IMR-90 (cell line): ENCODE data around the gene TEPSIN. TPM values are rescaled to one million over a fixed set of nuclear protein-coding genes. Genes with fewer than 3 reads are reported as not detected.

Experiments used
- ATAC-seq: fragments of 200-7000 bp; cut with Tn5 transposase; 2 replicates; pipeline ENCODE4 v1.9.1; 2020; ENCODE audit warnings: low read depth, mild to moderate bottlenecking, moderate library complexity
- BruUV-seq: library from RNA; stranded (reverse); fragments of 400-500 nt; replicated peaks from 2 replicates; lab custom pipeline; 2021; lab: Mats Ljungman, UMichigan
- CTCF ChIA-PET: fragments of 300-600 bp; formaldehyde crosslinking; extraction: SDS; loops from one replicate; lab custom pipeline; 2021; ENCODE audit warnings: antibody characterized with exemption; lab: Yijun Ruan, JAX
- POLR2A ChIA-PET: fragments of 300-600 bp; sonication (Branson Sonifier 250); formaldehyde crosslinking; loops from one replicate; lab custom pipeline; 2022; ENCODE audit warnings: antibody characterized with exemption; ENCODE audit not compliant: unreplicated experiment; lab: Charles Lee
- DNase-seq: peaks from one replicate; pipeline ENCODE4 v3.0.0; 2013
- H2AFZ ChIP-seq: replicated peaks from 2 replicates; pipeline ENCODE3; 2013; ENCODE audit warnings: low read length, mild to moderate bottlenecking; ENCODE audit not compliant: poor library complexity
- H2AK5ac ChIP-seq: 2 replicates; pipeline ENCODE4 v1.6.1; 2013; ENCODE audit warnings: low read depth, low read length, inconsistent platforms
- H2AK9ac ChIP-seq: replicated peaks from 2 replicates; pipeline ENCODE3; 2013; ENCODE audit warnings: mild to moderate bottlenecking, low read depth, low read length, moderate library complexity; ENCODE audit not compliant: poor library complexity
- H2BK120ac ChIP-seq: 2 replicates; pipeline ENCODE4 v1.6.1; 2013; ENCODE audit warnings: low read depth, low read length, inconsistent platforms
- H2BK15ac ChIP-seq: 3 replicates; pipeline ENCODE4 v1.6.1; 2013; ENCODE audit warnings: low read depth, low read length, inconsistent platforms
- H2BK20ac ChIP-seq: 2 replicates; pipeline ENCODE4 v1.6.1; 2013; ENCODE audit warnings: low read depth, mild to moderate bottlenecking, inconsistent platforms, low read length, moderate library complexity
- H2BK5ac ChIP-seq: 2 replicates; pipeline ENCODE4 v1.6.1; 2013; ENCODE audit warnings: mild to moderate bottlenecking, low read depth, low read length, inconsistent platforms; ENCODE audit not compliant: poor library complexity, severe bottlenecking
- H3K14ac ChIP-seq: replicated peaks from 2 replicates; pipeline ENCODE4 v1.6.1; 2013; ENCODE audit warnings: low read depth, low read length, inconsistent platforms
- H3K18ac ChIP-seq: 2 replicates; pipeline ENCODE4 v1.6.1; 2013; ENCODE audit warnings: low read depth, low read length, control low read depth
- H3K23ac ChIP-seq: 2 replicates; pipeline ENCODE4 v1.6.1; 2013; ENCODE audit warnings: low read depth, low read length, inconsistent platforms
- H3K27ac ChIP-seq: 2 replicates; pipeline ENCODE4 v1.5.1; 2013; ENCODE audit warnings: mild to moderate bottlenecking, control low read depth, low read length; ENCODE audit not compliant: insufficient read depth
- H3K27me3 ChIP-seq: 2 replicates; pipeline ENCODE4 v1.6.1; 2013; ENCODE audit warnings: low read length; ENCODE audit not compliant: control insufficient read depth, insufficient read depth
- H3K36me3 ChIP-seq: 2 replicates; pipeline ENCODE4 v1.6.1; 2013; ENCODE audit warnings: low read length, mixed read lengths; ENCODE audit not compliant: control insufficient read depth, insufficient read depth
- H3K4ac ChIP-seq: 2 replicates; pipeline ENCODE4 v1.6.1; 2013; ENCODE audit warnings: low read depth, low read length, inconsistent platforms
- H3K4me1 ChIP-seq: 2 replicates; pipeline ENCODE4 v1.6.1; 2013; ENCODE audit warnings: low read length, mixed read lengths; ENCODE audit not compliant: control insufficient read depth, insufficient read depth
- H3K4me2 ChIP-seq: 2 replicates; pipeline ENCODE4 v1.6.1; 2013; ENCODE audit warnings: low read depth, mild to moderate bottlenecking, control low read depth, low read length, moderate library complexity
- H3K4me3 ChIP-seq: 2 replicates; pipeline ENCODE4 v1.5.1; 2013; ENCODE audit warnings: low read depth, mild to moderate bottlenecking, control low read depth, low read length, moderate library complexity; ENCODE audit not compliant: insufficient read depth
- H3K56ac ChIP-seq: 2 replicates; pipeline ENCODE4 v1.6.1; 2013; ENCODE audit warnings: low read length, inconsistent platforms; ENCODE audit not compliant: insufficient read depth; ENCODE audit errors: extremely low read depth
- H3K79me1 ChIP-seq, 2 experiments: 2 replicates each; pipeline ENCODE4 v1.6.1; 2013; ENCODE audit warnings: low read length in 2 of 2, inconsistent platforms in 1 of 2, low read depth in 1 of 2
- H3K9ac ChIP-seq: 2 replicates; pipeline ENCODE4 v1.6.1; 2013; ENCODE audit warnings: low read depth, low read length, control low read depth
- H3K9me1 ChIP-seq: 2 replicates; pipeline ENCODE4 v1.6.1; 2013; ENCODE audit warnings: low read length, inconsistent platforms; ENCODE audit not compliant: insufficient read depth
- H3K9me3 ChIP-seq: 2 replicates; pipeline ENCODE4 v1.6.1; 2013; ENCODE audit warnings: low read length; ENCODE audit not compliant: control insufficient read depth, insufficient read depth
- H4K20me1 ChIP-seq: 2 replicates; pipeline ENCODE4 v1.6.1; 2013; ENCODE audit warnings: low read length, inconsistent platforms; ENCODE audit not compliant: insufficient read depth
- H4K5ac ChIP-seq: 2 replicates; pipeline ENCODE4 v1.6.1; 2013; ENCODE audit warnings: mild to moderate bottlenecking, low read depth, low read length, control low read depth
- H4K8ac ChIP-seq, 2 experiments: 2 replicates each; pipeline ENCODE4 v1.6.1; 2013; ENCODE audit warnings: low read depth in 2 of 2, low read length in 2 of 2, control low read depth in 1 of 2, inconsistent platforms in 1 of 2
- H4K91ac ChIP-seq: 2 replicates; pipeline ENCODE4 v1.6.1; 2013; ENCODE audit warnings: low read depth, low read length, inconsistent platforms; ENCODE audit not compliant: insufficient read depth
- BHLHE40 ChIP-seq: fragments of 150-350 bp; IDR thresholded peaks from 2 replicates; pipeline ENCODE4 v1.6.1; 2016; ENCODE audit warnings: mild to moderate bottlenecking, low read depth, low read length
- CEBPB ChIP-seq: IDR thresholded peaks from 2 replicates; pipeline ENCODE4 v1.6.1; 2012; ENCODE audit warnings: low read depth, low read length, improper control_type of control experiment
- CHD1 ChIP-seq: IDR thresholded peaks from 2 replicates; pipeline ENCODE4 v1.6.1; 2012; ENCODE audit warnings: low read depth, low read length, improper control_type of control experiment
- ELK1 ChIP-seq: fragments of 150-350 bp; IDR thresholded peaks from 2 replicates; pipeline ENCODE4 v1.6.1; 2016; ENCODE audit warnings: low read depth, mild to moderate bottlenecking, low read length, moderate library complexity, borderline replicate concordance
- FOS ChIP-seq: fragments of 150-350 bp; IDR thresholded peaks from 2 replicates; pipeline ENCODE4 v1.6.1; 2016; ENCODE audit warnings: low read depth, low read length
- MAFK ChIP-seq: IDR thresholded peaks from 2 replicates; pipeline ENCODE4 v1.6.1; 2012; ENCODE audit warnings: low read depth, low read length, improper control_type of control experiment
- MAZ ChIP-seq: IDR thresholded peaks from 2 replicates; pipeline ENCODE4 v1.6.1; 2012; ENCODE audit warnings: low read depth, mild to moderate bottlenecking, low read length, improper control_type of control experiment, moderate library complexity, borderline replicate concordance
- MXI1 ChIP-seq: IDR thresholded peaks from 2 replicates; pipeline ENCODE4 v1.6.1; 2012; ENCODE audit warnings: low read depth, mild to moderate bottlenecking, low read length, moderate library complexity, borderline replicate concordance
- NFE2L2 ChIP-seq: fragments of 150-350 bp; IDR thresholded peaks from 2 replicates; pipeline ENCODE4 v1.6.1; 2016; ENCODE audit warnings: low read depth, mild to moderate bottlenecking, low read length
- POLR2A ChIP-seq: IDR thresholded peaks from 2 replicates; pipeline ENCODE4 v1.6.1; 2012; ENCODE audit warnings: mild to moderate bottlenecking, low read depth, low read length
- RAD21 ChIP-seq: IDR thresholded peaks from 2 replicates; pipeline ENCODE4 v1.6.1; 2012; ENCODE audit warnings: low read length, improper control_type of control experiment
- RCOR1 ChIP-seq: IDR thresholded peaks from 2 replicates; pipeline ENCODE4 v1.6.1; 2012; ENCODE audit warnings: mild to moderate bottlenecking, low read length, improper control_type of control experiment; ENCODE audit not compliant: insufficient replicate concordance
- RFX5 ChIP-seq: IDR thresholded peaks from 2 replicates; pipeline ENCODE4 v1.8.0; 2012; ENCODE audit warnings: low read depth, mild to moderate bottlenecking, low read length, moderate library complexity
- SMC3 ChIP-seq: fragments of 150-350 bp; IDR thresholded peaks from 2 replicates; pipeline ENCODE4 v1.6.1; 2016; ENCODE audit warnings: low read depth, mild to moderate bottlenecking, antibody characterized with exemption, low read length, moderate library complexity
- WGBS, 2 experiments: methylation state at CpG; one replicate each; pipeline versions ENCODE4 v1.1.5 to v1.1.7; 2013; ENCODE audit warnings: missing lambda C conversion rate in 2 of 2; ENCODE audit not compliant: insufficient read length in 1 of 2; ENCODE audit errors: extremely low coverage in 2 of 2; 5-methylcytosine and 5-hydroxymethylcytosine counted together
- dilution Hi-C: fragments of 300-500 bp; cut with HindIII; formaldehyde crosslinking; loops from one replicate; pipeline ENCODE4 v1.14.3; 2018; ENCODE audit warnings: low sequenced_read_pairs; ENCODE audit not compliant: unreplicated experiment
- in situ Hi-C: fragments of 300-500 bp; cut with MboI; formaldehyde crosslinking; loops from 3 replicates; pipeline ENCODE4 v1.14.3; 2019; ENCODE audit warnings: low sequenced_read_pairs, inconsistent platforms, mixed read lengths
- intact Hi-C: fragments of 100-400 bp; cut with micrococcal nuclease; formaldehyde crosslinking; loops from 2 replicates; pipeline ENCODE4 v1.10.0; 2022
- polyA plus RNA-seq, 3 experiments: library from polyadenylated mRNA; depleted of rRNA; stranded (reverse); fragments of >200 nt; gene quantifications; 2 replicates each; pipeline ENCODE4 v1.2.3, GENCODE V29; 2012; ENCODE audit warnings: low replicate concordance in 1 of 3
- total RNA-seq: library from RNA; depleted of rRNA; stranded (reverse); fragments of >200 nt; gene quantifications from 2 replicates; pipeline ENCODE4 v1.2.3, GENCODE V29; 2012
- TF ChIP-seq, protein P1 (sequence below): fragments of 150-350 bp; IDR thresholded peaks from 2 replicates; pipeline ENCODE4 v1.6.1; 2017; ENCODE audit warnings: mild to moderate bottlenecking, antibody characterized with exemption, low read length, low read depth
- TF ChIP-seq, protein P2 (sequence below): conservative IDR thresholded peaks from 2 replicates; pipeline ENCODE4 v1.5.1; 2012; ENCODE audit warnings: mild to moderate bottlenecking, low read depth, low read length, improper control_type of control experiment

TEPSIN gene
- total and polyA plus RNA-seq, 2 of the 4 experiments (the other 2 are of a cell fraction) = 3.2 to 28.1 TPM

- Histone ChIP-seq H2BK5ac (no peak overlapping the region), H3K18ac (no peak overlapping the region), H4K91ac (no peak overlapping the region), H3K9me3 (no peaks in the 10 kb centered on the region), H3K9me1 (no peaks in the 10 kb centered on the region), H3K4ac (no peak overlapping the region), H3K4me2 (no peak overlapping the region), H3K4me3 (no peak overlapping the region), H3K79me1 (peaks cover 0 to 6% of the 10 kb centered on the region in 2 experiments; a peak in 1 of 4 replicates), H3K14ac (no peak overlapping the region), H2BK20ac (no peak overlapping the region), H2AFZ (no peak overlapping the region), H3K23ac (no peak overlapping the region), H3K27me3 (no peaks in the 10 kb centered on the region), H3K4me1 (no peaks in the 10 kb centered on the region), H4K20me1 (no peaks in the 10 kb centered on the region; the same call in 1 of the 2 replicates), H3K56ac (no peak overlapping the region), H4K8ac (no peak overlapping the region), H3K27ac (no peak overlapping the region), H2BK15ac (no peak overlapping the region), H2AK5ac (no peak overlapping the region), H3K9ac (no peak overlapping the region), H2BK120ac (no peak overlapping the region), H2AK9ac (no peak overlapping the region), H3K36me3 (no peaks in the 10 kb centered on the region), H4K5ac (no peak overlapping the region)
- in situ Hi-C loops = no loop called here
- CTCF ChIA-PET = no interaction called here
- intact Hi-C loops = no loop called here
- DNase-seq = no peak
- no CpG with 5 or more reads among the region's 8 CpGs for WGBS, 2 experiments
- BruUV-seq = no TSS peak
- no peak for ATAC-seq
- dilution Hi-C loops = no loop called here
- TF ChIP-seq MAZ (no peak), RAD21 (no peak), SMC3 (no peak), MAFK (no peak), RCOR1 (no peak), ELK1 (no peak), BHLHE40 (no peak), FOS (no peak), POLR2A (no peak), MXI1 (no peak), CEBPB (no peak), RFX5 (no peak), CHD1 (no peak), NFE2L2 (no peak)
- TF ChIP-seq, protein P1, sequence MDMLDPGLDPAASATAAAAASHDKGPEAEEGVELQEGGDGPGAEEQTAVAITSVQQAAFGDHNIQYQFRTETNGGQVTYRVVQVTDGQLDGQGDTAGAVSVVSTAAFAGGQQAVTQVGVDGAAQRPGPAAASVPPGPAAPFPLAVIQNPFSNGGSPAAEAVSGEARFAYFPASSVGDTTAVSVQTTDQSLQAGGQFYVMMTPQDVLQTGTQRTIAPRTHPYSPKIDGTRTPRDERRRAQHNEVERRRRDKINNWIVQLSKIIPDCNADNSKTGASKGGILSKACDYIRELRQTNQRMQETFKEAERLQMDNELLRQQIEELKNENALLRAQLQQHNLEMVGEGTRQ = no peak
- TF ChIP-seq, protein P2, sequence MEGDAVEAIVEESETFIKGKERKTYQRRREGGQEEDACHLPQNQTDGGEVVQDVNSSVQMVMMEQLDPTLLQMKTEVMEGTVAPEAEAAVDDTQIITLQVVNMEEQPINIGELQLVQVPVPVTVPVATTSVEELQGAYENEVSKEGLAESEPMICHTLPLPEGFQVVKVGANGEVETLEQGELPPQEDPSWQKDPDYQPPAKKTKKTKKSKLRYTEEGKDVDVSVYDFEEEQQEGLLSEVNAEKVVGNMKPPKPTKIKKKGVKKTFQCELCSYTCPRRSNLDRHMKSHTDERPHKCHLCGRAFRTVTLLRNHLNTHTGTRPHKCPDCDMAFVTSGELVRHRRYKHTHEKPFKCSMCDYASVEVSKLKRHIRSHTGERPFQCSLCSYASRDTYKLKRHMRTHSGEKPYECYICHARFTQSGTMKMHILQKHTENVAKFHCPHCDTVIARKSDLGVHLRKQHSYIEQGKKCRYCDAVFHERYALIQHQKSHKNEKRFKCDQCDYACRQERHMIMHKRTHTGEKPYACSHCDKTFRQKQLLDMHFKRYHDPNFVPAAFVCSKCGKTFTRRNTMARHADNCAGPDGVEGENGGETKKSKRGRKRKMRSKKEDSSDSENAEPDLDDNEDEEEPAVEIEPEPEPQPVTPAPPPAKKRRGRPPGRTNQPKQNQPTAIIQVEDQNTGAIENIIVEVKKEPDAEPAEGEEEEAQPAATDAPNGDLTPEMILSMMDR = no peak
- POLR2A ChIA-PET = no interaction called here
Measured at GRCh38 chr17:81213978-81214377, 24.9 kb downstream of the TEPSIN start.
